ENCODE results near the gene WNT3.

GRCh38 chr17:46810837-46811236 is 7.7 kb downstream of the WNT3 start:
- no peak for TF ChIP-seq CTCF (IDR thresholded peaks at IDR 0.05 in 2 of 3, conservative IDR thresholded peaks at IDR 0.05 in 1 of 3; ENCODE audit: borderline replicate concordance in 1 of 3, insufficient read depth in 1 of 3, low read depth in 2 of 3, low read length in 2 of 3)
- TF ChIP-seq RAD21 (IDR thresholded peaks at IDR 0.05; ENCODE audit: low read depth), result no peak
- no peak for TF ChIP-seq ELF1 (IDR thresholded peaks at IDR 0.05; ENCODE audit: borderline replicate concordance, low read depth)
- no peak for TF ChIP-seq EGR1 (IDR thresholded peaks at IDR 0.05; ENCODE audit: low read depth)
- no peak for TF ChIP-seq ZFX (IDR thresholded peaks at IDR 0.05)
- no peak for TF ChIP-seq YY1 (IDR thresholded peaks at IDR 0.05; ENCODE audit: extremely low read depth, insufficient replicate concordance, low read depth, low read length)
- TF ChIP-seq, protein P1, sequence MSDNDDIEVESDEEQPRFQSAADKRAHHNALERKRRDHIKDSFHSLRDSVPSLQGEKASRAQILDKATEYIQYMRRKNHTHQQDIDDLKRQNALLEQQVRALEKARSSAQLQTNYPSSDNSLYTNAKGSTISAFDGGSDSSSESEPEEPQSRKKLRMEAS (IDR thresholded peaks at IDR 0.05), result no peak
- TF ChIP-seq JUND (IDR thresholded peaks at IDR 0.05), result no peak
- TF ChIP-seq POLR2A (IDR thresholded peaks at IDR 0.05; ENCODE audit: borderline replicate concordance, extremely low read depth, insufficient read depth, insufficient read length), result no peak
- TF ChIP-seq POLR2AphosphoS5 (IDR thresholded peaks at IDR 0.05; ENCODE audit: low read depth, low read length), result no peak
- TF ChIP-seq EZH2phosphoT487 (IDR thresholded peaks at IDR 0.05; ENCODE audit: borderline replicate concordance), result no peak

Measured in HCT116 (cell line).